NCI-H226 (cell line): ENCODE results near the gene TXN2.

ENCODE experiments used
- DNase-seq: peaks from one replicate; pipeline ENCODE4 v3.0.0-alpha.2; 2015

TXN2 gene

GRCh38 chr22:36425977-36426523 is 55.4 kb downstream of the TXN2 start:
- no peak for DNase-seq

- DNase-seq = no peak
Measured at GRCh38 chr22:36424901-36425579, 56.4 kb downstream of the TXN2 start.

- peak; percentile 44 for DNase-seq
Measured at GRCh38 chr22:36424466-36424865, 57.0 kb downstream of the TXN2 start.

DNA sequence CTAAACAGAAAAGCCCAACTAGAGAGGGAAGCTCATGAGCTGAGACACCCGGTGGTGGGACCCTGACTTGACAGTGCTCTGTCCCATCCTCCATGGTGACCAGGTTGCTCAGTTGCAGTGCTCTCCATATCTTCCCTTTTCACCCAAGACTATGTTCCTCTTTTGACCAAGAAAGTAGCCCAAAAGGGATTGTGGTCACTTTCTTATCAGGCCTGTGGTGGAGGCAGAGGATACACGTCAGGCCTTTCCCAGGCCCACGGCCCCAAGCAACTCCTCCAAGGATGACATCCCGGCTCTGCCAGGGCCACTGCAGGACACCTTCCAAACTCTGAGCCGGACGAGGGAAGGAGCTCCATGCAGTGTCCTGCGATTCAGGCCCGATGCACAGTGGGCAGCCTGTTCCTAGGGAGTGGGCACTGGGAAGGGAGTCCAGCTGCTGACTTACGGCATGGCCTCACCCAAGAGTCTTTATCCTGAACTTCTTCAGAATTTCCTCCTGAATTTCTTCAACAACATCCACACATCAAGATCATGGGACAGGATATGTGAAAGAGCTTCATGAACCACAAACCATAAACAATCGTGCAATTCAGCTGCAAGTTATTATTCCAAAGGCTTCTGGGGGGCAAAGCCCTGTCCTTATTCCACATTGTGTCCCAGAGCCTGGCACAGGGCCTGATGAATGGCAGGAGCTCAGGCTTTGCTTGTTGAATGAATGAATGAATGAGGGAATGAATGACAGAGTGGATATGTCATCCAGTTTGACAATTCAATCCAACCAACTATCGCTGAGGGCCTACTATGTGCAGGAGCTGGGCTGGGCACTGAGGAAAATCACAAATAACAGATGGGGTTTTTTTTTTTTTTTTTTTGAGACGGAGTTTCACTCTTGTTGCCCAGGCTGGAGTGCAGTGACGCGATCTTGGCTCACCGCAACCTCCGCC is 57.7 kb downstream of the TXN2 start:
- no peak for DNase-seq

DNA sequence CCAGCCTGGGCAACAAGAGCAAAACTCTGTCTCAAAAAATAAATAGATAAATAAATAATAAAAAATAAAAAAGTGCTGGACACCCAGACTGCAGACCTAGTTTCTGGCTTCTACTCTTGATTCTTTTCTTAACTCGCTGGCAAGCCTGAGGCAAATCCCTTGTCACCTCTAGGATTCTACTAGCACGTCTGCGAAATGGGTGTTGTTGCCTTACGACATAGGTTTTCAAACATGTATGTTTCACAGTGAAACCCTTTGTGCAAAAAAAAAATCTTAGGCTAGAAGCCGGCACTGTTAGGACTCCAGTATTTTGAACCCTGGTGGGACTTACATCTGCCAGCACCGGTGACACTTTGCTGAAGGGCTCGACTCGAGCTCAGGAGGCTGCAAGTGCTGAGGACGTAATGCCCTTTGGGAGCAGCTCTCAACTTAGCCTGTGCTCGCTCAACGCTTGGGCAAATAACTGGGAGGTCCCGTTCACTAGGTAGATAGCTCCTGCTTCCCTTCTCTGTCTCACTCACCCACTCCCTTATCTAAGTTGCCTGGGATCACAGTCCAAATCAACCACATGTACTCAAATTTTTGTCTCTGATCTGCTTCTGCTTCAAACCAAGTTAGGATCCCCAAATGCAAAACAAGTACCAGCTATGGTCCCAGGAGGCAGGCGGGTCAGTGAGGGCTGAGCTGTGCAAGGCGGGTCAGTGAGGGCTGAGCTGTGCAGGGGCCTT is 59.0 kb downstream of the TXN2 start:
- no peak for DNase-seq

DNA sequence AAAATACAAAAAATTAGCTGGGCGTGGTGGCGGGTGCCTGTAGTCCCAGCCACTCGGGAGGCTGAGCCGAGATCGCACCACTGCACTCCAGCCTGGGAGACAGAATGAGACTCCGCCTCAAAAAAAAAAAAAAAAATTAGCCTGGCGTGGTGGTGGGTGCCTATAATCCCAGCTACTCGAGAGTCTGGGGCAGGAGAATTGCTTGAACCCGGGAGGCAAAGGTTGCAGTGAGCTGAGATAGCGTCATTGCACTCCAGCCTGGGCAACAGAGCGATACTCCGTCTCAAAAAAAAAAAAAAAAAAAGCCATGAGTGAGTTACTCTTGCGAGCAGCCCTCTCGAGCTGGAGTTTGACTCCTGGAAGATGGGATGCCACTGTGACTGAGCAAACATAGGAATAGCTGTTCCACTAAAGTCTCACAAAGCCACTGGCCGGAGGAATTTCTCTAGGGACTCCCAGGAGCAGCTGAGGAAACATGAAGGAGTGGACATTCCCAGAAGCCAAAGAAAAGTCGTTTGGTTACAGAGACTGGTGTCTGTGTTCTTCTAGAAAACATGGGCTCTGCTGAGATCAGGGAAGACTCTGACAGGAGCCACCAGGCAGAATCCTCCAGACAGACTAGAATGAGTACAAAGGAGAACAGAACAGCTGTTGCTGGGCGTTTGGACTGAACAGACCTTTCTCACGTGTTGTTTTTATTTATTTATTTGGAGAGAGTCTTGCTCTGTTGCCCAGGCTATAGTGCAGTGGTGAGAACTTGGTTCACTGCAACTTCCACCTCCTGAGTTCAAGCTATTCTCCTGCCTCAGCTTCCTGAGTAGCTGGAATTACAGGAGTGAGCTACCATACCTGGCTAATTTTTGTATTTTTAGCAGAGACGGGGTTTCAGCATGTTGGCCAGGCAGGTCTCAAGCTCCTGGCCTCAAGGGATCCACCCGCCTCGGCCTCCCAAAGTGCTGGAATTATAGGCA is 61.2 kb downstream of the TXN2 start:
- DNase-seq = no peak

DNA sequence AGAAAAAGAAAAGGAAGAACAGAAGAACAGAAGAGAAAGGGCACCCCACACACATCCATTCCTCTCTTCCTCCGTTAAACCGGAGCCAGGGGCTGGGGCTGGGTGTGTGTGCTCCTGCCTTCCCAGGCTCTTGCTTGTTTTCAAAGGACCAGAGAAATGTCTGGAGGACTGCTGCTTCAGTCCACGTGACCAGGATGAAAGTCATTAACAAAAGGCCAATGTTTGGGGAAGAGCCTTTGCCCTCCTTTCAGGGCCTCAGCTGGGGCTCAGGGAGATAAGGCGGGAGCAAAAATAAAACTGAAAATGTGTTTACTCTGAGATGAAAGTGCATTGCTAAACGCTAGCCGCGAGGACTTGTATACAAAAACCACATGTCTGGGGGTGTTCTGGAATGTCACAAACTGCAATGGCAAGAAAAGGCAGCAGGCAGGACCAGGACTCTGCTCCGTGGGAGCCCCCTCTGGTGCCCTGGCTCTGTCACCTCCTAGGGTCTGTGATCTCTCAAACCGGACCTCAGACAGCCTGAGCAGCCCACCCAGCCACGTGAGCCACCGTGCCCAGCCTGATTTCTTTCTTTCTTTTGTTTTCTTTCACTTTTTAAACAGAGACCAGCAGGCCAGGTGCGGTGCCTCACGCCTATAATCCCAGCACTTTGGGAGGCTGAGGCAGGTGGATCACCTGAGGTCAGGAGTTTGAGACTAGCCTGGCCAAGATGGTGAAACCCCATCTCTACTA is 62.1 kb downstream of the TXN2 start:
- DNase-seq = no peak

DNA sequence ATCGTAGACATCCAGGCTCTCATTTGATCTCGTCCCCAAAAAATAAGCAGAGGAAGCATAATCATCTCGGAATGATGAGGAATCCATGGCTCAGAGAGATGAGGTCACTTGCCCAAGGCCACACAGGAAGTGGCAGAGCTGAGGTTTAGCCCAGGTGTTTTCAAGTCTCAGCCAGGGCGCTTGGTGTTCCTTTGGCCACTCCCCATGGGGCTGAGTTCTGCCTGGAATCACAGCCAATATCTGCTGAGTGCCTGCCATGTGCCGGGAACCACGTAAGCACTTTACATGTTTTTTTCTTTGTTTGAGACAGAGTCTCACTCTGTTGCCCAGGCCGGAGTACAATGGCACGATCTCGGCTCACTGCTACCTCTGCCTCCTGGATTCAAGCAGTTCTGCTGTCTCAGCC is 64.2 kb downstream of the TXN2 start:
- peak; percentile 26 for DNase-seq
